K562 (cell line): ENCODE results near the gene GUK1. TPM values are rescaled to one million over a fixed set of nuclear protein-coding genes. Genes with fewer than 3 reads are reported as not detected.

ENCODE experiments used
- ATAC-seq: fragments of 200-7000 bp; cut with Tn5 transposase; 3 replicates; pipeline ENCODE4 v1.9.1; 2020; ENCODE audit warnings: moderate library complexity
- BruUV-seq: library from RNA; stranded (reverse); fragments of 400-500 nt; replicated peaks from 2 replicates; lab custom pipeline; 2021; lab: Mats Ljungman, UMichigan
- CTCF ChIA-PET: fragments of 300-600 bp; formaldehyde crosslinking; extraction: SDS; loops from one replicate; lab custom pipeline; 2021; ENCODE audit warnings: low intra/inter-chr PET ratio; lab: Yijun Ruan, JAX
- POLR2A ChIA-PET: fragments of 300-600, 350-650 bp; sonication (Branson Sonifier 250); formaldehyde crosslinking; extraction: SDS; loops from one replicate; lab custom pipeline; 2021; ENCODE audit warnings: antibody characterized with exemption, inconsistent platforms; lab: Yijun Ruan, JAX
- DNase-seq, 4 experiments: peaks; one replicate each; pipeline versions ENCODE4 v3.0.0 to v3.0.0-alpha.2; 2011 to 2018; ENCODE audit warnings: low spot score in 3 of 4, mixed read lengths in 3 of 4; ENCODE audit errors: extremely low read depth in 1 of 4
- FAIRE-seq: peaks from 2 replicates; lab custom pipeline; 2011; peaks lifted over from hg19 to GRCh38; lab: Jason Lieb, UNC
- H2AFZ ChIP-seq: 2 replicates; pipeline ENCODE4 v1.6.0; 2011; ENCODE audit warnings: low read depth, low read length, control low read depth, inconsistent platforms
- H3K27ac ChIP-seq: fragments of 200-600 bp; 3 replicates; pipeline ENCODE4 v1.8.0; 2011; ENCODE audit warnings: low read depth, mild to moderate bottlenecking, control low read depth, inconsistent platforms, low read length, moderate library complexity, mixed read lengths; ENCODE audit errors: extremely low read depth
- H3K27me3 ChIP-seq, 2 experiments: fragments of 300-600 bp in 1 of 2; 2 replicates in 1 of 2; 3 replicates in 1 of 2; pipeline versions ENCODE4 v1.6.0 to v1.8.0; 2011; ENCODE audit warnings: inconsistent platforms in 2 of 2, low read length in 2 of 2, mild to moderate bottlenecking in 1 of 2, mixed read lengths in 1 of 2, moderate library complexity in 1 of 2; ENCODE audit not compliant: control insufficient read depth in 2 of 2, insufficient read depth in 2 of 2
- H3K36me3 ChIP-seq: fragments of 300-600 bp; 3 replicates; pipeline ENCODE4 v1.8.0; 2011; ENCODE audit warnings: mild to moderate bottlenecking, low read length, inconsistent platforms; ENCODE audit not compliant: control insufficient read depth, insufficient read depth
- H3K4me1 ChIP-seq, 2 experiments: fragments of 200-600 bp in 1 of 2; replicated peaks in 1 of 2; 2 replicates in 1 of 2; 3 replicates in 1 of 2; pipeline versions ENCODE4 v1.5.1 to v1.8.0; 2011; ENCODE audit warnings: inconsistent platforms in 2 of 2, low read length in 2 of 2, mild to moderate bottlenecking in 1 of 2, mixed read lengths in 1 of 2, moderate library complexity in 1 of 2; ENCODE audit not compliant: control insufficient read depth in 2 of 2, insufficient read depth in 2 of 2
- H3K4me2 ChIP-seq: 2 replicates; pipeline ENCODE4 v1.6.1; 2011; ENCODE audit warnings: low read length, control low read depth, inconsistent platforms, mixed read lengths; ENCODE audit not compliant: insufficient read depth
- H3K4me3 ChIP-seq: fragments of 200-600 bp; sonication (generic), shearing (Covaris generic); 2 replicates; pipeline ENCODE4 v1.5.1; 2016; ENCODE audit warnings: control low read depth, inconsistent platforms
- H3K79me2 ChIP-seq: fragments of 200-600 bp; 3 replicates; pipeline ENCODE4 v1.8.0; 2011; ENCODE audit warnings: low read length, inconsistent platforms; ENCODE audit not compliant: control insufficient read depth, insufficient read depth
- H3K9ac ChIP-seq, 2 experiments: 2 replicates each; pipeline versions ENCODE4 v1.6.0 to v1.6.1; 2011; ENCODE audit warnings: low read depth in 2 of 2, low read length in 2 of 2, control low read depth in 1 of 2, inconsistent platforms in 1 of 2, mild to moderate bottlenecking in 1 of 2, mixed read lengths in 1 of 2; ENCODE audit not compliant: insufficient read depth in 1 of 2
- H3K9me1 ChIP-seq: one replicate; pipeline ENCODE4 v1.6.0; 2011; ENCODE audit warnings: inconsistent platforms, mild to moderate bottlenecking, low read length, moderate library complexity; ENCODE audit not compliant: control insufficient read depth, insufficient read depth
- H3K9me3 ChIP-seq: replicated peaks from 2 replicates; pipeline ENCODE4 v1.5.1; 2011; ENCODE audit warnings: low read depth, low read length, inconsistent platforms; ENCODE audit not compliant: control insufficient read depth, insufficient read depth
- H4K20me1 ChIP-seq: replicated peaks from 2 replicates; pipeline ENCODE4 v1.6.1; 2011; ENCODE audit warnings: low read length, inconsistent platforms, mixed read lengths; ENCODE audit not compliant: control insufficient read depth, insufficient read depth
- HDAC2 ChIP-seq: fragments of 450-650 bp; IDR thresholded peaks from 2 replicates; pipeline ENCODE4 v1.6.1; 2016; ENCODE audit warnings: mild to moderate bottlenecking
- KLF1 ChIP-seq: fragments of 450-650 bp; IDR thresholded peaks from 2 replicates; pipeline ENCODE4 v1.6.1; 2016; ENCODE audit warnings: missing genetic modification characterization, missing compliant biosample characterization
- LCOR ChIP-seq: sonication (generic); formaldehyde crosslinking; IDR thresholded peaks from 2 replicates; pipeline ENCODE4 v1.8.0; 2022; ENCODE audit warnings: mild to moderate bottlenecking, missing genetic modification reagents
- MTF1 ChIP-seq: fragments of 250-450 bp; sonication (Bioruptor Pico); IDR thresholded peaks from 2 replicates; pipeline ENCODE4 v1.9.0; 2021; ENCODE audit warnings: moderate library complexity, mild to moderate bottlenecking, inconsistent platforms, borderline replicate concordance
- RBM15 ChIP-seq: fragments of 200-400 bp; formaldehyde crosslinking; IDR thresholded peaks from 2 replicates; pipeline ENCODE4 v1.6.1; 2018; ENCODE audit warnings: mild to moderate bottlenecking, low read length, moderate library complexity; ENCODE audit not compliant: insufficient read depth
- RBM25 ChIP-seq: fragments of 200-400 bp; formaldehyde crosslinking; IDR thresholded peaks from 2 replicates; pipeline ENCODE4 v1.6.1; 2018; ENCODE audit warnings: low read length, low read depth, moderate library complexity; ENCODE audit not compliant: severe bottlenecking
- ZBTB7A ChIP-seq: IDR thresholded peaks from 2 replicates; pipeline ENCODE4 v1.6.1; 2011; ENCODE audit warnings: low read depth, mild to moderate bottlenecking, low read length, moderate library complexity, borderline replicate concordance; ENCODE audit not compliant: control insufficient read depth
- WGBS: fragments of 100-300 bp; shearing (Covaris generic); methylation state at CpG from one replicate; pipeline ENCODE4 v1.1.6; 2016; ENCODE audit warnings: low coverage, mixed read lengths; ENCODE audit not compliant: insufficient coverage; ENCODE audit errors: missing lambda C conversion rate; 5-methylcytosine and 5-hydroxymethylcytosine counted together
- in situ Hi-C: fragments of 300-500 bp; cut with MboI; formaldehyde crosslinking; loops from 4 replicates; pipeline ENCODE4 v1.15.0; 2018; ENCODE audit warnings: inconsistent platforms, mixed read lengths
- intact Hi-C: fragments of 100-400 bp; cut with micrococcal nuclease; formaldehyde crosslinking; loops from 2 replicates; pipeline ENCODE4 v1.14.2; 2022
- polyA plus RNA-seq, 8 experiments: library from polyadenylated mRNA; depleted of rRNA in 4 of 8; stranded (reverse) in 5 of 8; unstranded in 3 of 8; fragments of >200 nt; fragmentation: Nextera tagmentation in 2 of 8; fragmentation: Illumina TruSeq in 1 of 8; extraction: Ambion mirVana in 2 of 8; extraction: Trizol in 1 of 8; gene quantifications; 2 replicates each; pipeline versions ENCODE4 v1.2.1 to v1.2.3, GENCODE V29; 2011 to 2014; ENCODE audit warnings: inconsistent platforms in 1 of 8, missing spikeins in 1 of 8
- total RNA-seq, 7 experiments: library from RNA; depleted of rRNA in 6 of 7; stranded (reverse); fragments of >200 nt in 6 of 7; fragmentation: Illumina TruSeq in 2 of 7; extraction: Trizol in 2 of 7; gene quantifications; 2 replicates each; pipeline versions ENCODE4 v1.2.1 to v1.2.3, GENCODE V29; 2011 to 2021; ENCODE audit warnings: low replicate concordance in 1 of 7
- TF ChIP-seq, protein P1 (sequence below): fragments of 450-650 bp; IDR thresholded peaks from 2 replicates; pipeline ENCODE4 v1.6.1; 2016

The GUK1 gene
- total and polyA plus RNA-seq, 9 of the 15 experiments (the other 6 are each of a cell fraction or from before 2014, with no cell fraction given): 7.0 to 331 (median 132) TPM

DNA sequence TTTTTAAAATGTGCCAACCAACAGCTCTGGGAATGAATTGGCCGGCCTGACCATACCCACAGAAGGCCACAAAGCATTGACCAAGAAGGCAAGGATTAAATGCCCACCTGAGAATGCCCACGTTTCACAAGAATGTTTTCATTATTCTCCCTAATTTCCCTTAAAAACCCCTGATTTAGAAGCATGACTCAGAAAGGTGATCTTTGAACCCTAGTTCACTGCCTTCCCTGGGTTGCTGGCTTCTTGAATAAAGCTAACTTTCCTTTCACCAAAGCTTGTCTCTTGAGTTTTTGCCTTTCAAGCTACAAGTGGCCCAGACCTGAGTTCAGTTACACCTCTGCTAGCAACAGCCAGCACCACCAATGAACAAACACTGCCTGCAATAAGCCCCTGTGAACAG, 16.6 kb upstream of the GUK1 start:
- ATAC-seq (no peak), DNase-seq (no peak), FAIRE-seq (no peak)
- H3K9ac ChIP-seq: no peak overlapping the region
- H3K4me3 ChIP-seq: no peak overlapping the region
- no peaks in the 10 kb centered on the region for H3K79me2 ChIP-seq
- BruUV-seq: no TSS peak
- POLR2A ChIA-PET: interaction anchor here (0.7 to 2.0 kb wide), 4 partner anchors 8 to 335 kb away, joined by 3 to 6 read pairs (median 3); a partner anchor contains a TSS
- H3K4me1 ChIP-seq: peaks cover 0 to 3% of the 10 kb centered on the region in 2 experiments; a peak in 2 of 5 replicates
- no peaks in the 10 kb centered on the region for H3K9me1 ChIP-seq
- H3K27ac ChIP-seq: no peak overlapping the region
- intact Hi-C loops: no loop called here
- WGBS: 23% methylated on average over 2 of the region's 2 CpGs
- no peaks in the 10 kb centered on the region for H4K20me1 ChIP-seq
- TF ChIP-seq MTF1 (CRISPR knock-in tag) (no peak), RBM25 (no peak), LCOR (CRISPR knock-in tag) (no peak), ZBTB7A (no peak), RBM15 (no peak), KLF1 (no peak), HDAC2 (no peak)
- TF ChIP-seq, protein P1, sequence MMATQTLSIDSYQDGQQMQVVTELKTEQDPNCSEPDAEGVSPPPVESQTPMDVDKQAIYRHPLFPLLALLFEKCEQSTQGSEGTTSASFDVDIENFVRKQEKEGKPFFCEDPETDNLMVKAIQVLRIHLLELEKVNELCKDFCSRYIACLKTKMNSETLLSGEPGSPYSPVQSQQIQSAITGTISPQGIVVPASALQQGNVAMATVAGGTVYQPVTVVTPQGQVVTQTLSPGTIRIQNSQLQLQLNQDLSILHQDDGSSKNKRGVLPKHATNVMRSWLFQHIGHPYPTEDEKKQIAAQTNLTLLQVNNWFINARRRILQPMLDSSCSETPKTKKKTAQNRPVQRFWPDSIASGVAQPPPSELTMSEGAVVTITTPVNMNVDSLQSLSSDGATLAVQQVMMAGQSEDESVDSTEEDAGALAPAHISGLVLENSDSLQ: no peak
- TF ChIP-seq, all 486 proteins: peak for 0
- Histone ChIP-seq H3K4me2 (no peak overlapping the region), H2AFZ (no peak overlapping the region), H3K27me3 (no peaks in the 10 kb centered on the region), H3K36me3 (no peaks in the 10 kb centered on the region), H3K9me3 (no peaks in the 10 kb centered on the region)
- in situ Hi-C loops: no loop called here
- CTCF ChIA-PET: no interaction called here
